Measurements from ENCODE around the gene CAMK1D.

The CAMK1D gene

DNA sequence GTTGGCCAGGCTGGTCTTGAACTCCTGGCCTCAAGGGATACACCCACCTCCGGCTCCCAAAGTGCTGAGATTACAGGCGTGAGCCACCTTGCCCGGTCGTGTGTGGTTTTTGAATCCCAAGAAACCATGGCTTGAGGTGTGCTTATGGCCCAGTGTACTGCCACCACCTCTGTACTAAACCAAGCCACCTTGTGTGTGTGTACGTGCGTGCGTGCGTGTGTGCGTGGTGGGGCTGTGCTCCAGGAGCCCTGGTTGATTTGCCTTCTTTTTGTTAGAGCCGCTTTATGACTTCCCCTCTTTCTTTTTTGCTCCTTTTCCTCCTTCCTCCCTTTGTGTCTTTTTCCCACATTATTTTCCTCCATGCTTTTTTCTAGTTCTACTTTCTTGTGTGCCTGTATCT is 121.4 kb downstream of the CAMK1D start:
- ChIA-PET CTCF (no interaction called here), POLR2A (no interaction called here)
- DNase-seq (ENCODE audit: low read depth, low spot score) = no peak
- H3K4me3 ChIP-seq (ENCODE audit: low read depth, low read length) = no peak overlapping the region
- TF ChIP-seq, protein P1, sequence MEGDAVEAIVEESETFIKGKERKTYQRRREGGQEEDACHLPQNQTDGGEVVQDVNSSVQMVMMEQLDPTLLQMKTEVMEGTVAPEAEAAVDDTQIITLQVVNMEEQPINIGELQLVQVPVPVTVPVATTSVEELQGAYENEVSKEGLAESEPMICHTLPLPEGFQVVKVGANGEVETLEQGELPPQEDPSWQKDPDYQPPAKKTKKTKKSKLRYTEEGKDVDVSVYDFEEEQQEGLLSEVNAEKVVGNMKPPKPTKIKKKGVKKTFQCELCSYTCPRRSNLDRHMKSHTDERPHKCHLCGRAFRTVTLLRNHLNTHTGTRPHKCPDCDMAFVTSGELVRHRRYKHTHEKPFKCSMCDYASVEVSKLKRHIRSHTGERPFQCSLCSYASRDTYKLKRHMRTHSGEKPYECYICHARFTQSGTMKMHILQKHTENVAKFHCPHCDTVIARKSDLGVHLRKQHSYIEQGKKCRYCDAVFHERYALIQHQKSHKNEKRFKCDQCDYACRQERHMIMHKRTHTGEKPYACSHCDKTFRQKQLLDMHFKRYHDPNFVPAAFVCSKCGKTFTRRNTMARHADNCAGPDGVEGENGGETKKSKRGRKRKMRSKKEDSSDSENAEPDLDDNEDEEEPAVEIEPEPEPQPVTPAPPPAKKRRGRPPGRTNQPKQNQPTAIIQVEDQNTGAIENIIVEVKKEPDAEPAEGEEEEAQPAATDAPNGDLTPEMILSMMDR (IDR thresholded peaks at IDR 0.05; ENCODE audit: insufficient read depth, low read length, missing control alignments) = no peak

DNA sequence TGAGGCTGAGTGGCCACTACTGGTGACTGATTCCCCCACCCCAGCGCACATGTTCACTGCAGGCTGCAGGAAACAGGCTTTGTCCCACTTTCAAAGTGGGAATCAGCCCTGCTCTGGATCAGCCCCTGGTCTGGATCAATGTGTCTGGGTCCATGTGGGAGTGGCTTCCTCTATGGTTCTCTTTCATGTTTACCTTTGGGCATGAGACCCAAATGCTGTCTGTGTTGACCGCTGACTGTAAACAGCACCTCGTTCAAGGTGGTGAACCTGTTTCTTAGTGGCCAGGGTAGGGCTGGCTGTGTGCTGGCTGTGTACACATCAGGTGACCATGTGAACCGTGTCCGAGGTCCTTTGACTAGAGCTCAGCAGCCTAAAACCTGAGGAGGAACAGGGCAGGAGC is 121.8 kb downstream of the CAMK1D start:
- no peak overlapping the region for H3K4me3 ChIP-seq (ENCODE audit: low read depth, low read length)
- ChIA-PET POLR2A (no interaction called here), CTCF (no interaction called here)
- TF ChIP-seq, protein P1 (IDR thresholded peaks at IDR 0.05; ENCODE audit: insufficient read depth, low read length, missing control alignments) = no peak
- no peak for DNase-seq (ENCODE audit: low read depth, low spot score)

DNA sequence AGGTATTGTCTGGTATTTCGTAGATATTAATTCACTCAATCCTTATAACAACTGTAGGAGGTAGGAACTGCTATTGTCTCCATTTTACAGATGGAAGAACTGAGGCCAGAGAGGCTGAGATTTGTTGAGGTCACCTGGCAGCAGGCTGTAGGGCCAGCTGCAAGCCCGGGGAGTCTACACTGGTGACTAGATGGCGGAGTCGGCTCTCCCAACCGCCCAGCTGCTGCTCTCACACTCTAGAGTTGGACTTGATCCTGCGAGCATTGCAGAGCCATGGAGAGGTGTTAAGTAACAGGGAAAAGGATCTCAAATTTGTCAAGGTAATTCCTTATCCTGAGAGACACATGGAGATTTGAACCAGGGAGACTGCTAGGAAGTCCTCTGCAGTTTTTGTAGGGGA is 124.1 kb downstream of the CAMK1D start:
- no peak overlapping the region for H3K4me3 ChIP-seq (ENCODE audit: low read depth, low read length)
- ChIA-PET POLR2A (no interaction called here), CTCF (no interaction called here)
- TF ChIP-seq, protein P1 (IDR thresholded peaks at IDR 0.05; ENCODE audit: insufficient read depth, low read length, missing control alignments) = no peak
- no peak for DNase-seq (ENCODE audit: low read depth, low spot score)

DNA sequence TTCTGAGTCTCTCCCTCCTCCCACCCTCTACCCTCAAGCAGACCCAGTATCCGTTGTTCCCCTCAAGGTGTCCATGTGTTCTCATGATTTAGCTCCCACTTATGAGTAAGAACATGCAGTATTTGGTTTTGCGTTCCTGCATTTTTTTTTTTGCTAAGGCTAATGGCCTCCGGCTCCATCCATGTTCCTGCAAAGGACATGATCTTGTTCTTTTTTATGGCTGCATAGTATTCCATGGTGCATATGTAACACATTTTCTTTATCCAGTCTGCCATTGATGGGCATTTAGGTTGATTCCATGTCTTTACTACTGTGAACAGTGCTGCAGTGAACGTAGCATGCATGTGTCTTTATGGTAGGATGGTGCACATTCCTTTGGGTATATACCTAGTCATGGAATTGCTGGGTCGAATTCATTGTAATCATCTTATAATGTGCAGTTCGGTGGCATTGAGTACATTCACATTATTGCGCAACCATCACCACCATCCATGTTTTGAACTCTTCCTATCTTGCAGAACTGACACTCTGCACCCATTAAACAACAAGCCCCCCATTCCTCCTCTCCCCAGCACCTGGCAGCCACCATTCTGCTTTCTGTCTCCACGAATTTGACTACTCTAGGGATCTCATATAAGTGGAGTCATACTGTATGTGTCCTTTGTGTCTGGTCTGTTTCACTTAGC is 125.5 kb downstream of the CAMK1D start:
- ChIA-PET CTCF (no interaction called here), POLR2A (no interaction called here)
- TF ChIP-seq, protein P1 (IDR thresholded peaks at IDR 0.05; ENCODE audit: insufficient read depth, low read length, missing control alignments) = no peak
- no peak overlapping the region for H3K4me3 ChIP-seq (ENCODE audit: low read depth, low read length)
- no peak for DNase-seq (ENCODE audit: low read depth, low spot score)

DNA sequence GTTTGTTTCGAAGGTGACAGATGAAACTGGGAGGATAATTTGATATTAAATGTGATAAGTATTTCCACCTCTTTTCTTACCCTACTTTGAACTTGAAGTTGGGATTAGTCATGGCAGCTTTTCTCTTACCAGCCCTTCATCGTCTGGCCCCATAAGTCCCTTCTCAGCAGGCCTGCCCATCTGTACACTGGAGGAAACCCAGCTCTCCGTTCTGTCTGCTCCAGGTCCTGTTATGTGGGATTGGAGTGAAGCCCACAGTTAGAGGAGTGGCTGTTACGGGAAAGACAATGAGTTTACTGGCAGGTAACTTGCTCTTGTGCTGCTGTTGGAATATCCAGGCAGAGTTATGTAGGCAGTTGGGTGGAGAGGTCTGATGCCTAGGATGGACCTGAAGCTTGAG is 127.3 kb downstream of the CAMK1D start:
- H3K4me3 ChIP-seq (ENCODE audit: low read depth, low read length) = no peak overlapping the region
- TF ChIP-seq, protein P1 (IDR thresholded peaks at IDR 0.05; ENCODE audit: insufficient read depth, low read length, missing control alignments) = no peak
- CTCF ChIA-PET = no interaction called here
- DNase-seq (ENCODE audit: low read depth, low spot score) = no peak
- POLR2A ChIA-PET = no interaction called here

DNA sequence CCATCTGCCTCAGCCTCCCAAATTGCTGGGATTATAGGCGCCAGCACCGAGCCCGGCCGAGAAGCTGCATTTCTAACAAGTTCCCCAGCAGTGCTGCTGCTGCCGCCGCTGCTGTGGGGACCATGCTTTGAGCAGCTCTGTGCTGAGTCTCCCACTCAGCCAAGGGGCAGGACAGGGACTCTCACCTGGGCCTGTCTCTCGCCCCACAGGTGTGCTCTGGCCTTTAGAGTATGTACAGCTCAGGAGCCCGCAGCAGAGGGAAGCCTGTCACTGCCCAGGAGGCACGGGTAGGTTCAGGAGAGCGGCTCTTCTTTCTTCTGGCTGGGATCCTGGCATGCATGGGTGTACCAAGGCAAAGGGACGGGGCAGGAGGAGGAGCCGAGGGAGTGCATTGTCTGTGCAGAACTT is 130.1 kb downstream of the CAMK1D start:
- TF ChIP-seq, protein P1 (IDR thresholded peaks at IDR 0.05; ENCODE audit: insufficient read depth, low read length, missing control alignments) = no peak
- no peak for DNase-seq (ENCODE audit: low read depth, low spot score)
- ChIA-PET POLR2A (no interaction called here), CTCF (no interaction called here)
- H3K4me3 ChIP-seq (ENCODE audit: low read depth, low read length) = no peak overlapping the region
